SJSA1 (cell line): ENCODE measurements around the gene STEAP3. TPM values are rescaled to one million over a fixed set of nuclear protein-coding genes. Genes with fewer than 3 reads are reported as not detected.
"Not testable (repeated sequence)": the region's sequence is repeated elsewhere in the genome, so short reads cannot be mapped to it uniquely, and the experiment has no call there.

Experiments used
- DNase-seq, 2 experiments: peaks; one replicate each; pipeline ENCODE4 v3.0.0-alpha.2; 2015 to 2020; ENCODE audit warnings: low spot score in 2 of 2, low read depth in 1 of 2
- H3K27ac ChIP-seq: fragments of 250-450 bp; sonication (Bioruptor Pico); 2 replicates; pipeline ENCODE4 v1.5.1; 2020; ENCODE audit warnings: mild to moderate bottlenecking, moderate library complexity
- H3K27me3 ChIP-seq: fragments of 250-450 bp; sonication (Bioruptor Pico); replicated peaks from 2 replicates; pipeline ENCODE4 v1.5.1; 2020; ENCODE audit warnings: mild to moderate bottlenecking, moderate library complexity
- H3K36me3 ChIP-seq: fragments of 250-450 bp; sonication (Bioruptor Pico); 2 replicates; pipeline ENCODE4 v1.5.1; 2020; ENCODE audit warnings: mild to moderate bottlenecking
- H3K4me1 ChIP-seq: fragments of 250-450 bp; sonication (Bioruptor Pico); replicated peaks from 2 replicates; pipeline ENCODE4 v1.6.1; 2021; ENCODE audit warnings: mild to moderate bottlenecking
- H3K4me3 ChIP-seq: fragments of 250-450 bp; sonication (Bioruptor Pico); 2 replicates; pipeline ENCODE4 v1.5.1; 2020; ENCODE audit warnings: mild to moderate bottlenecking
- H3K9me3 ChIP-seq: fragments of 250-450 bp; sonication (Bioruptor Pico); replicated peaks from 2 replicates; pipeline ENCODE4 v1.5.1; 2020; ENCODE audit warnings: mild to moderate bottlenecking
- total RNA-seq: library from RNA; depleted of rRNA; stranded (reverse); fragments of >200 nt; shearing (Covaris generic); gene quantifications from 2 replicates; pipeline ENCODE4 v1.2.3, GENCODE V29; 2014

The STEAP3 gene
- total RNA-seq, 1 experiment from 2014 or later: 33.2 TPM

GRCh38 chr2:119261493-119262225 lies 38.0 kb downstream of the STEAP3 start:
- Histone ChIP-seq H3K9me3 (no peaks in the 10 kb centered on the region), H3K27me3 (no peaks in the 10 kb centered on the region), H3K36me3 (peaks cover 38% of the 10 kb centered on the region), H3K4me1 (peaks cover 43% of the 10 kb centered on the region), H3K4me3 (no peak overlapping the region), H3K27ac (peak overlapping the region; percentile 94)
- DNase-seq: no peak

DNA sequence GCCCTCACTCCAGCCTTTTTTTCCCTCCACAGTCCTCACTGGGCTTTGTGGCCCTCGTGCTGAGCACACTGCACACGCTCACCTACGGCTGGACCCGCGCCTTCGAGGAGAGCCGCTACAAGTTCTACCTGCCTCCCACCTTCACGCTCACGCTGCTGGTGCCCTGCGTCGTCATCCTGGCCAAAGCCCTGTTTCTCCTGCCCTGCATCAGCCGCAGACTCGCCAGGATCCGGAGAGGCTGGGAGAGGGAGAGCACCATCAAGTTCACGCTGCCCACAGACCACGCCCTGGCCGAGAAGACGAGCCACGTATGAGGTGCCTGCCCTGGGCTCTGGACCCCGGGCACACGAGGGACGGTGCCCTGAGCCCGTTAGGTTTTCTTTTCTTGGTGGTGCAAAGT lies 39.4 kb downstream of the STEAP3 start:
- H3K4me1 ChIP-seq: peaks cover 40% of the 10 kb centered on the region
- H3K9me3 ChIP-seq: no peaks in the 10 kb centered on the region
- no peaks in the 10 kb centered on the region for H3K27me3 ChIP-seq
- H3K27ac ChIP-seq: no peak overlapping the region
- H3K4me3 ChIP-seq: no peak overlapping the region
- peaks cover 29% of the 10 kb centered on the region for H3K36me3 ChIP-seq
- no peak for DNase-seq

DNA sequence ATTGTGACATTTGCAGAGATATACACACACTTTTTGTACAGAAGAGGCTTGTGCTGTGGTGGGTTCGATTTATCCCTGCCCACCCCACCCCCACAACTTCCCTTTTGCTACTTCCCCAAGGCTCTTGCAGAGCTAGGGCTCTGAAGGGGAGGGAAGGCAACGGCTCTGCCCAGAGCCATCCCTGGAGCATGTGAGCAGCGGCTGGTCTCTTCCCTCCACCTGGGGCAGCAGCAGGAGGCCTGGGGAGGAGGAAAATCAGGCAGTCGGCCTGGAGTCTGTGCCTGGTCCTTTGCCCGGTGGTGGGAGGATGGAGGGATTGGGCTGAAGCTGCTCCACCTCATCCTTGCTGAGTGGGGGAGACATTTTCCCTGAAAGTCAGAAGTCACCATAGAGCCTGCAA lies 40.0 kb downstream of the STEAP3 start:
- H3K27me3 ChIP-seq: 0 out of 2 replicates have a peak, but pooled peaks cover 4% of the 10 kb centered on the region
- no peak overlapping the region for H3K27ac ChIP-seq
- H3K4me1 ChIP-seq: peaks cover 40% of the 10 kb centered on the region
- no peaks in the 10 kb centered on the region for H3K9me3 ChIP-seq
- DNase-seq: no peak
- no peak overlapping the region for H3K4me3 ChIP-seq
- H3K36me3 ChIP-seq: peaks cover 27% of the 10 kb centered on the region

- H3K27me3 ChIP-seq: 0 out of 2 replicates have a peak, but pooled peaks cover 6% of the 10 kb centered on the region
- H3K27ac ChIP-seq: no peak overlapping the region
- H3K4me1 ChIP-seq: peaks cover 29% of the 10 kb centered on the region
- H3K9me3 ChIP-seq: no peaks in the 10 kb centered on the region
- H3K4me3 ChIP-seq: no peak overlapping the region
- peak in 1 of 2 experiments; percentile 41 for DNase-seq
- H3K36me3 ChIP-seq: peaks cover 21% of the 10 kb centered on the region
These were observed 41.4 kb downstream of the STEAP3 start for GRCh38 chr2:119264781-119265692.

DNA sequence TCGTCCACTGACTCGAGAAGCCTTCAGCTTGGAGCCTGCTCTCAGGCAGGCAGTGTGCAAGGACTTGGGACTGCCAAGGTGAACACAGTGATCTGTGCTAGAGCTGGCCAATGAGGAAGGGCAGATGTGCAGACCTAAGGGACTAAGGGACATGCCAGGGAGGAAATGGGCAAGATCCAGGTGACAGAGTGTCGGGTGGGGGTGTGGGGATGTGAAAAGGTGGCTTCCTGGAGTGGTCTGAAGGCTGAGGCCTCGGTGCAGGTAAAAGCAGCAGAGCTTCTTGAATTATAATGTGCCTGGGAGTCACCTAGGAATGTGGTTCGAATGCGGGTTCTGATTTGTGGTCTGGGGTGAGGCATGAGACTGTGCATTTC lies 42.0 kb downstream of the STEAP3 start:
- H3K4me3 ChIP-seq: no peak overlapping the region
- H3K36me3 ChIP-seq: peaks cover 21% of the 10 kb centered on the region
- no peak for DNase-seq
- 0 out of 2 replicates have a peak, but pooled peaks cover 6% of the 10 kb centered on the region for H3K27me3 ChIP-seq
- H3K27ac ChIP-seq: no peak overlapping the region
- H3K4me1 ChIP-seq: peaks cover 23% of the 10 kb centered on the region
- no peaks in the 10 kb centered on the region for H3K9me3 ChIP-seq

DNA sequence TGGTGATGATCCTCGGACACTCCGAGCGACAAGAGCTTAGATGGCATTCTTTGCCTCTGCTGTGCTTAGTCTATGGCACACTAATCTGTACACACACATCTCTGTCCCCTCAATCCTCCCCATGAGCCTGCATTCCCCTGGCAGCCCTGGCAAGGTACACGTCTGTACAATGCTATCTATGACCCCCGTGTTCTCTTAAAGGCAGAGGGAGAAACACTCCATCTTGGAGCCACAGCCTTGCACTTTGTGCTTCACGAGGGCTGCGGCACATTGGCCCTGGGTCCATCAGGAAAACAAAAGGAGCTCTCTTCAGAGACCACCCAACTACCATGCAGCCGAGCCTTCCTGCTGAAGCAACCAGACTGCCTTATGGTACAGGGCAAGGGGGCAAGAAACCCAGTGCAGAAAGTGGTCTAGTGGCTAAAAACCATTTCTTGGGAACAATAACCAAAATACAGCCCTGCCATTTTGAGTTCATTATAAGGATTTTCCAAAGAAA lies 42.5 kb downstream of the STEAP3 start:
- Histone ChIP-seq H3K36me3 (peaks cover 21% of the 10 kb centered on the region), H3K27me3 (0 out of 2 replicates have a peak, but pooled peaks cover 6% of the 10 kb centered on the region), H3K9me3 (no peaks in the 10 kb centered on the region), H3K4me3 (no peak overlapping the region), H3K27ac (no peak overlapping the region), H3K4me1 (peaks cover 18% of the 10 kb centered on the region)
- no peak for DNase-seq

DNA sequence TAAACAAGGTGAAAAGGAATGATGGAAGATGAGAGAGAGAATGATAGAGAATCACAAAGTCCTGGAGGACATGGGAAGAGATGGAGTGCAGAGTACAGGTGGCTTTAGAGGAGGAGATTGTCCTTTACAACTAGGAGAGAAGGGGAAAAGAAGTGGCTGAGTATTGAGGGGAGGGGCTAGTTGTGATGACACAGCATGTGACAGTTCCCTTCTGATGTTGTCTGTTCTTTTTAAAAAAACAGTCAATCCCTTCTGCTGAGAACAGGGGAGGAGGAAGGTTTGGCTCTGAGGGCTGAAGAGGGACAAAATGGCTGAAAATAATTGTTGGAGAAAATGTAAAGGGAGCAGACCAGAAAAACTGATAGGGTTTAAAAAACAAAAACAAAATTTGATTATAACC lies 44.0 kb downstream of the STEAP3 start:
- DNase-seq: no peak
- peaks cover 18% of the 10 kb centered on the region for H3K36me3 ChIP-seq
- peaks cover 4% of the 10 kb centered on the region for H3K4me1 ChIP-seq
- H3K9me3 ChIP-seq: no peaks in the 10 kb centered on the region
- H3K27ac ChIP-seq: no peak overlapping the region
- 0 out of 2 replicates have a peak, but pooled peaks cover 6% of the 10 kb centered on the region for H3K27me3 ChIP-seq
- no peak overlapping the region for H3K4me3 ChIP-seq

DNA sequence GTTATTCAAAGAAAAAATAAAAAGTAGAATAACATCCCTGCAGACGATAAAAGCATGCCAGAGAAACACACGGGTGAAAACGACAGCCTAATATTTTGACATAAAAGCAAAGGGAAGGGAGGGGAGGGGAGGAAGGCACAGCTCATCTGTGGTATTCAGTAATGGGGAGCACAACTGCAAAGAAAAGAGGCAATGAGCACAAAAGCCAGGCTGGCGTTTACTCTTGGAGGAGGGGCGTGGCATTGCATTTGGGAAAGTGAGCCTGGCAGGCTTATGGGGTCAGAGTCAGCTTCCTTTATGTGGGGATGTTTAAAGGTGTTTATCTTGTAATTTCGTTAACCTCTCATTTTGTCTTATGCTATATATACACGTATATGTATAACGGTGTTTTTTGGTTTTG lies 53.2 kb downstream of the STEAP3 start:
- DNase-seq: no peak
- Histone ChIP-seq H3K9me3 (no peaks in the 10 kb centered on the region), H3K4me1 (no peaks in the 10 kb centered on the region), H3K27ac (no peak overlapping the region), H3K36me3 (no peaks in the 10 kb centered on the region), H3K4me3 (no peak overlapping the region), H3K27me3 (no peaks in the 10 kb centered on the region)

GRCh38 chr2:119278385-119278784 lies 54.8 kb downstream of the STEAP3 start:
- not testable (repeated sequence) for H3K27me3 ChIP-seq, DNase-seq, H3K9me3 ChIP-seq, H3K27ac ChIP-seq, H3K4me3 ChIP-seq, H3K36me3 ChIP-seq, H3K4me1 ChIP-seq

GRCh38 chr2:119278946-119279345 lies 55.3 kb downstream of the STEAP3 start:
- Histone ChIP-seq H3K27ac (no peak overlapping the region), H3K27me3 (no peaks in the 10 kb centered on the region), H3K4me1 (no peaks in the 10 kb centered on the region), H3K4me3 (no peak overlapping the region), H3K36me3 (no peaks in the 10 kb centered on the region), H3K9me3 (no peaks in the 10 kb centered on the region)
- no peak for DNase-seq

DNA sequence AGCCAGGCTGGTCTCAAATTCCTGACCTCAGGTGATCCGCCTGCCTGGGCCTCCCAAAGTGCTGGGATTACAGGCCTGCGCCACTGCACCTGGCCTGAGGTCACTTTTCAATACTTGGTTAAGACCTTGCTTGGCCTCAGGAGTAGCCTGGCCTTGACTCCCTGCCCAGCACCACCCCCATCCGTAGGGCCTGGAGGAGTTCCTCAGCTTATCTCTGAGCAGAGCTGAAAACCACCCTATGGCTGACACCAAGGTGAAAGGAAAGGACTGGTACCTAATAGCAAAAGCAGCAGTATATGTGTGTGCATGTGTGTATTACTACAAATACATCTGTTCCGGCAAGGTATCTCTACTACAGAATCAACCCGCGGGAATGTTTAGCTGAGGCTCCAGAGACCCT lies 56.0 kb downstream of the STEAP3 start:
- Histone ChIP-seq H3K27me3 (no peaks in the 10 kb centered on the region), H3K4me1 (no peaks in the 10 kb centered on the region)
- no peak for DNase-seq

GRCh38 chr2:119280680-119281079 lies 57.0 kb downstream of the STEAP3 start:
- Histone ChIP-seq H3K27ac (no peak overlapping the region), H3K36me3 (no peaks in the 10 kb centered on the region), H3K4me1 (no peaks in the 10 kb centered on the region), H3K27me3 (no peaks in the 10 kb centered on the region), H3K9me3 (no peaks in the 10 kb centered on the region), H3K4me3 (no peak overlapping the region)
- no peak for DNase-seq

More for the DNA sequence above, 56.0 kb downstream of the STEAP3 start:
- no peaks in the 10 kb centered on the region for H3K36me3 ChIP-seq
- H3K27ac ChIP-seq: no peak overlapping the region
- no peak overlapping the region for H3K4me3 ChIP-seq
- no peaks in the 10 kb centered on the region for H3K9me3 ChIP-seq

- no peaks in the 10 kb centered on the region for H3K27me3 ChIP-seq
- no peaks in the 10 kb centered on the region for H3K4me1 ChIP-seq
- no peak overlapping the region for H3K27ac ChIP-seq
- no peaks in the 10 kb centered on the region for H3K36me3 ChIP-seq
- DNase-seq: no peak
- H3K9me3 ChIP-seq: no peaks in the 10 kb centered on the region
- no peak overlapping the region for H3K4me3 ChIP-seq
These were observed 58.7 kb downstream of the STEAP3 start for GRCh38 chr2:119282146-119282995.
